ENCODE results near the gene TBCC. TPM values are rescaled to one million over a fixed set of nuclear protein-coding genes. Genes with fewer than 3 reads are reported as not detected.

TBCC gene
- total and polyA plus RNA-seq, 2 of the 8 experiments (the other 6 are each of a cell fraction or from before 2014, with no cell fraction given) = 22.7 to 25.5 TPM

DNA sequence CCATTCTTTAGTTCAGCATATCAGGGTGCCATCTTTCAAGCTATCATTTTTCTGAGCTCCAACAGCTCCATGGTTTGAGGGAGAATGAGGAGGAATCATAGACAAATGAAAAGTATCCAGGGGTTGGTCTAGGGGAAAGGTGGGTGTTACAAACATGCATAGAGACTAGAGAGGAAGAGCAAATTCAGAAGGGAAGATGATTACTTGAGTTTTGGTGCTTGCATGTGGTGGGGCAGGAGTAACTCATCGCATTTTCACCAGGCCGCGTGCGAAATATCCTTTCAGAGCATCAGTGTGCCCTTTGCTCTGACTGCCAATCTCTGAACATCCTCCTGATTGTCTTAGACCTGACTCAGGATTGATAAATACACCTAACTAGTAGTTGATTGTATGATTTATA lies 28.3 kb upstream of the TBCC start:
- no peak overlapping the region for H3K23ac ChIP-seq (ENCODE audit: insufficient read length)
- no peaks in the 10 kb centered on the region; a peak in 1 of 8 replicates for H3K36me3 ChIP-seq (ENCODE audit: control insufficient read depth in 2 of 4, insufficient read depth in 4 of 4, low read length in 3 of 4)
- H3K9ac ChIP-seq (replicated peaks in 1 of 4; ENCODE audit: extremely low read depth in 1 of 4, low read depth in 3 of 4, low read length in 3 of 4) = no peak overlapping the region
- no peak overlapping the region for H2AK5ac ChIP-seq (ENCODE audit: low read depth, low read length)
- no peak overlapping the region for H3K14ac ChIP-seq (ENCODE audit: insufficient read length)
- H2BK15ac ChIP-seq (ENCODE audit: low read length) = no peak overlapping the region
- CTCF ChIA-PET (ENCODE audit: partially characterized antibody) = interaction anchor here (0.7 kb wide), 2 partner anchors 41 to 71 kb away, joined by 3 read pairs; no protein-coding TSS in a partner anchor
- no peak overlapping the region for H2BK120ac ChIP-seq (replicated peaks; ENCODE audit: low read depth, low read length)
- POLR2A ChIA-PET (ENCODE audit: partially characterized antibody) = interaction anchor here (0.7 to 16.3 kb wide), 3 partner anchors 10 to 32 kb away, joined by 3 to 268 read pairs (median 56); partner anchors contain the start of genes BICRAL and TBCC
- FAIRE-seq (no peak), DNase-seq (ENCODE audit: low read depth in 1 of 2, low spot score in 2 of 2) (no peak)
- no peak overlapping the region for H2BK12ac ChIP-seq (ENCODE audit: low read depth, low read length)
- H2BK5ac ChIP-seq (ENCODE audit: low read depth, low read length) = no peak overlapping the region
- no peak overlapping the region for H3K4me2 ChIP-seq (ENCODE audit: insufficient read depth in 1 of 2, low read depth in 2 of 2, low read length in 2 of 2)
- no peaks in the 10 kb centered on the region for H3K27me3 ChIP-seq (replicated peaks in 1 of 4; ENCODE audit: control insufficient read depth in 3 of 4, extremely low read depth in 1 of 4, insufficient read depth in 3 of 4, low read length in 3 of 4)
- H3K23me2 ChIP-seq (ENCODE audit: low read depth, low read length) = no peaks in the 10 kb centered on the region; the same call in 1 of the 2 replicates
- no peak overlapping the region for H2BK20ac ChIP-seq (ENCODE audit: low read length)
- H3K56ac ChIP-seq (replicated peaks; ENCODE audit: insufficient read length, low read depth, low read length) = no peak overlapping the region
- H4K20me1 ChIP-seq (replicated peaks in 1 of 2; ENCODE audit: control insufficient read depth in 1 of 2, insufficient read depth in 2 of 2, low read length in 2 of 2) = no peaks in the 10 kb centered on the region
- H4K5ac ChIP-seq (ENCODE audit: insufficient read length, low read depth, low read length) = no peak overlapping the region
- H3K9me3 ChIP-seq (ENCODE audit: insufficient read depth in 2 of 2, low read depth in 1 of 2, low read length in 1 of 2) = no peaks in the 10 kb centered on the region
- no peak overlapping the region for H4K91ac ChIP-seq (replicated peaks; ENCODE audit: insufficient read length, low read length)
- H3K4me1 ChIP-seq (replicated peaks in 1 of 4; ENCODE audit: control insufficient read depth in 3 of 4, insufficient read depth in 4 of 4, low read length in 3 of 4) = peaks cover 5 to 16% (median 7%) of the 10 kb centered on the region in 4 experiments; a peak in 6 of 7 replicates
- H3K27ac ChIP-seq (ENCODE audit: low read depth, low read length) = no peak overlapping the region
- H3K4ac ChIP-seq (replicated peaks; ENCODE audit: insufficient read length, low read depth, low read length) = no peak overlapping the region
- 99% methylated on average over 4 of the region's 4 CpGs; no CpG with 5 or more reads in 1 of the 2 experiments for WGBS, 2 experiments (ENCODE audit: extremely low coverage in 1 of 2, insufficient coverage in 1 of 2, insufficient read length in 1 of 2, insufficient replicate concordance in 2 of 2, low coverage in 1 of 2, low lambda C conversion rate in 2 of 2, missing lambda C conversion rate in 1 of 2)
- H3K4me3 ChIP-seq (ENCODE audit: extremely low read depth in 1 of 4, insufficient read depth in 2 of 4, low read depth in 3 of 4, low read length in 4 of 4) = no peak overlapping the region
- no peak overlapping the region for H2AFZ ChIP-seq (ENCODE audit: low read length)
- H4K8ac ChIP-seq (ENCODE audit: extremely low read depth, insufficient read depth, low read length) = no peak overlapping the region
- no peaks in the 10 kb centered on the region for H3K79me2 ChIP-seq (ENCODE audit: control insufficient read depth in 1 of 2, insufficient read depth in 2 of 2, low read length in 2 of 2)
- no peaks in the 10 kb centered on the region; the same call in 1 of the 2 replicates for H3K79me1 ChIP-seq (ENCODE audit: low read depth, low read length)
- H3K18ac ChIP-seq (ENCODE audit: extremely low read depth, low read length) = no peak overlapping the region
- TF ChIP-seq SIN3A (conservative IDR thresholded peaks at IDR 0.05 in 1 of 2, IDR thresholded peaks at IDR 0.05 in 1 of 2; ENCODE audit: low read depth in 1 of 2, low read length in 2 of 2) (no peak), EZH2 (IDR thresholded peaks at IDR 0.05; ENCODE audit: low read depth, low read length, severe bottlenecking) (no peak), HDAC6 (IDR thresholded peaks at IDR 0.05; ENCODE audit: low read depth, low read length) (no peak), CEBPB (IDR thresholded peaks at IDR 0.05; ENCODE audit: low read depth, low read length) (no peak), SP2 (IDR thresholded peaks at IDR 0.05; ENCODE audit: low read length) (no peak), CHD1 (IDR thresholded peaks at IDR 0.05; ENCODE audit: low read depth, low read length) (no peak), MAFK (IDR thresholded peaks at IDR 0.05; ENCODE audit: low read depth, low read length) (no peak), TBP (IDR thresholded peaks at IDR 0.05; ENCODE audit: low read depth, low read length) (no peak), NANOG (IDR thresholded peaks at IDR 0.05; ENCODE audit: insufficient read depth, low read depth, low read length, poor library complexity, severe bottlenecking) (no peak), SIX5 (IDR thresholded peaks at IDR 0.05; ENCODE audit: low read depth, low read length) (no peak), YY1 (IDR thresholded peaks at IDR 0.05; ENCODE audit: low read depth, low read length) (no peak), ASH2L (IDR thresholded peaks at IDR 0.05; ENCODE audit: low read length) (no peak)
- TF ChIP-seq, protein P1, sequence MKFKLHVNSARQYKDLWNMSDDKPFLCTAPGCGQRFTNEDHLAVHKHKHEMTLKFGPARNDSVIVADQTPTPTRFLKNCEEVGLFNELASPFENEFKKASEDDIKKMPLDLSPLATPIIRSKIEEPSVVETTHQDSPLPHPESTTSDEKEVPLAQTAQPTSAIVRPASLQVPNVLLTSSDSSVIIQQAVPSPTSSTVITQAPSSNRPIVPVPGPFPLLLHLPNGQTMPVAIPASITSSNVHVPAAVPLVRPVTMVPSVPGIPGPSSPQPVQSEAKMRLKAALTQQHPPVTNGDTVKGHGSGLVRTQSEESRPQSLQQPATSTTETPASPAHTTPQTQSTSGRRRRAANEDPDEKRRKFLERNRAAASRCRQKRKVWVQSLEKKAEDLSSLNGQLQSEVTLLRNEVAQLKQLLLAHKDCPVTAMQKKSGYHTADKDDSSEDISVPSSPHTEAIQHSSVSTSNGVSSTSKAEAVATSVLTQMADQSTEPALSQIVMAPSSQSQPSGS (IDR thresholded peaks at IDR 0.05; ENCODE audit: low read length) = no peak
